OCI-LY3 (cell line): ENCODE data around the gene TCF3.

Experiments
- H2AFZ ChIP-seq: fragments of 200-600, 300-600 bp; shearing (Covaris generic); 2 replicates; pipeline ENCODE4 v1.6.0; 2014; ENCODE audit warnings: antibody characterized with exemption, low read depth, low read length
- H3K27ac ChIP-seq: fragments of 200-600, 300-600 bp; sonication (generic); 2 replicates; pipeline ENCODE4 v1.5.1; 2014; ENCODE audit warnings: mild to moderate bottlenecking, low read length, moderate library complexity, mixed read lengths
- H3K27me3 ChIP-seq: fragments of 200-600, 300-600 bp; sonication (generic); 2 replicates; pipeline ENCODE4 v1.6.1; 2014; ENCODE audit warnings: low read depth, low read length, mixed read lengths
- H3K36me3 ChIP-seq: fragments of 200-600, 300-600 bp; sonication (generic); replicated peaks from 2 replicates; pipeline ENCODE3; 2014; ENCODE audit warnings: low read depth, low read length, mixed read lengths
- H3K4me1 ChIP-seq: fragments of 300-600, 200-600 bp; sonication (generic); 2 replicates; pipeline ENCODE4 v1.6.1; 2014; ENCODE audit warnings: low read length, mixed read lengths
- H3K4me2 ChIP-seq: fragments of 200-600, 300-600 bp; sonication (generic); 2 replicates; pipeline ENCODE4 v1.6.1; 2014; ENCODE audit warnings: low read length, mixed read lengths
- H3K4me3 ChIP-seq: fragments of 300-600, 200-600 bp; sonication (generic); 2 replicates; pipeline ENCODE4 v1.5.1; 2014; ENCODE audit warnings: antibody characterized with exemption, mild to moderate bottlenecking, low read length, moderate library complexity
- H3K79me2 ChIP-seq: fragments of 300-600, 200-600 bp; shearing (Covaris generic); 2 replicates; pipeline ENCODE4 v1.6.1; 2014; ENCODE audit warnings: mild to moderate bottlenecking, low read length, mixed read lengths
- H3K9ac ChIP-seq: fragments of 300-600, 200-600 bp; shearing (Covaris generic); 2 replicates; pipeline ENCODE4 v1.6.0; 2014; ENCODE audit warnings: mild to moderate bottlenecking, low read length, moderate library complexity
- H3K9me3 ChIP-seq: fragments of 200-600, 300-600 bp; shearing (Covaris generic); 2 replicates; pipeline ENCODE4 v1.6.1; 2014; ENCODE audit warnings: low read length, mixed read lengths; ENCODE audit not compliant: insufficient read depth
- H4K20me1 ChIP-seq: fragments of 200-600, 300-600 bp; sonication (generic); 2 replicates; pipeline ENCODE4 v1.6.1; 2016; ENCODE audit warnings: low read length, mixed read lengths; ENCODE audit not compliant: insufficient read depth
- CTCF ChIP-seq: fragments of 200-600, 300-600 bp; sonication (generic); IDR thresholded peaks from 2 replicates; pipeline ENCODE4 v1.5.1; 2014; ENCODE audit warnings: antibody characterized with exemption, low read length, low read depth
- EZH2phosphoT487 ChIP-seq: fragments of 200-600 bp; shearing (Covaris generic); IDR thresholded peaks from 2 replicates; pipeline ENCODE4 v1.6.1; 2018; ENCODE audit warnings: antibody characterized with exemption, mixed run types, low read depth

TCF3 gene

GRCh38 chr19:1675633-1676350 lies 23.4 kb upstream of the TCF3 start:
- peaks cover 14% of the 10 kb centered on the region for H3K27me3 ChIP-seq
- H3K9ac ChIP-seq = no peak overlapping the region
- H3K4me2 ChIP-seq = no peak overlapping the region
- H4K20me1 ChIP-seq = no peaks in the 10 kb centered on the region
- no peak overlapping the region for H3K4me3 ChIP-seq
- no peak overlapping the region for H2AFZ ChIP-seq
- no peaks in the 10 kb centered on the region for H3K9me3 ChIP-seq
- peaks cover 3% of the 10 kb centered on the region; the same call in 1 of the 2 replicates for H3K4me1 ChIP-seq
- no peaks in the 10 kb centered on the region for H3K36me3 ChIP-seq
- no peak overlapping the region for H3K27ac ChIP-seq
- no peaks in the 10 kb centered on the region for H3K79me2 ChIP-seq
- TF ChIP-seq EZH2phosphoT487 (no peak), CTCF (no peak)

GRCh38 chr19:1674293-1674679 lies 21.9 kb upstream of the TCF3 start:
- Histone ChIP-seq H3K36me3 (no peaks in the 10 kb centered on the region), H3K79me2 (no peaks in the 10 kb centered on the region), H2AFZ (no peak overlapping the region), H3K4me3 (no peak overlapping the region), H3K4me1 (peaks cover 8% of the 10 kb centered on the region), H3K4me2 (no peak overlapping the region), H4K20me1 (no peaks in the 10 kb centered on the region), H3K9me3 (no peaks in the 10 kb centered on the region), H3K27me3 (peaks cover 14% of the 10 kb centered on the region), H3K27ac (no peak overlapping the region), H3K9ac (no peak overlapping the region)
- TF ChIP-seq CTCF (no peak), EZH2phosphoT487 (no peak)

- Histone ChIP-seq H3K4me3 (no peak overlapping the region), H3K27me3 (peaks cover 14% of the 10 kb centered on the region)
These were observed 21.4 kb upstream of the TCF3 start for GRCh38 chr19:1673645-1674292.

More at GRCh38 chr19:1673645-1674292, 21.4 kb upstream of the TCF3 start:
- no peak overlapping the region for H3K9ac ChIP-seq
- H4K20me1 ChIP-seq = no peaks in the 10 kb centered on the region
- H3K79me2 ChIP-seq = no peaks in the 10 kb centered on the region
- TF ChIP-seq CTCF (no peak), EZH2phosphoT487 (no peak)
- no peak overlapping the region for H3K27ac ChIP-seq
- H3K4me2 ChIP-seq = no peak overlapping the region
- no peaks in the 10 kb centered on the region for H3K9me3 ChIP-seq
- no peak overlapping the region for H2AFZ ChIP-seq
- H3K4me1 ChIP-seq = peaks cover 13% of the 10 kb centered on the region
- H3K36me3 ChIP-seq = no peaks in the 10 kb centered on the region
